Neural crest cell (in vitro differentiated cells): ENCODE data around the gene C14orf93. TPM values are rescaled to one million over a fixed set of nuclear protein-coding genes. Genes with fewer than 3 reads are reported as not detected.
"Not testable (repeated sequence)": the region's sequence is repeated elsewhere in the genome, so short reads cannot be mapped to it uniquely, and the experiment has no call there.

Experiments used
- DNase-seq: peaks from one replicate; pipeline ENCODE4 v3.0.0; 2021; ENCODE audit warnings: low read depth, mixed read lengths, low spot score
- H3K27ac Mint-ChIP-seq: one replicate; pipeline ENCODE4 v1.8.0; 2021; ENCODE audit warnings: mild to moderate bottlenecking, mixed read lengths; ENCODE audit not compliant: unreplicated experiment
- H3K27me3 Mint-ChIP-seq: 2 replicates; pipeline ENCODE4 v1.8.0; 2021; ENCODE audit warnings: low read depth, mild to moderate bottlenecking, mixed read lengths
- H3K36me3 Mint-ChIP-seq: 2 replicates; pipeline ENCODE4 v1.8.0; 2021; ENCODE audit warnings: low read depth, mild to moderate bottlenecking, mixed read lengths
- H3K4me1 Mint-ChIP-seq: 2 replicates; pipeline ENCODE4 v1.8.0; 2021; ENCODE audit warnings: mixed read lengths
- H3K4me3 Mint-ChIP-seq: one replicate; pipeline ENCODE4 v1.8.0; 2021; ENCODE audit warnings: mild to moderate bottlenecking, mixed read lengths
- H3K9me3 Mint-ChIP-seq: 2 replicates; pipeline ENCODE4 v1.8.0; 2021; ENCODE audit warnings: mixed read lengths
- CTCF ChIP-seq: fragments of 200-600 bp; sonication (generic); conservative IDR thresholded peaks from 2 replicates; pipeline ENCODE4 v1.5.0; 2021; ENCODE audit warnings: antibody characterized with exemption, mild to moderate bottlenecking
- total RNA-seq: library from RNA; stranded (reverse); gene quantifications from 2 replicates; pipeline ENCODE4 v1.2.1, GENCODE V29; 2021

The C14orf93 gene
- total RNA-seq, 1 donor from 2014 or later: 13.6 TPM

GRCh38 chr14:22972313-22972930 is 37.5 kb downstream of the C14orf93 start:
- Mint-ChIP-seq H3K4me1 (peaks cover 32% of the 10 kb centered on the region), H3K27ac (no peak overlapping the region), H3K36me3 (peaks cover 25% of the 10 kb centered on the region), H3K27me3 (no peaks in the 10 kb centered on the region), H3K9me3 (no peaks in the 10 kb centered on the region), H3K4me3 (no peak overlapping the region)
- no peak for DNase-seq
- no peak for TF ChIP-seq CTCF

DNA sequence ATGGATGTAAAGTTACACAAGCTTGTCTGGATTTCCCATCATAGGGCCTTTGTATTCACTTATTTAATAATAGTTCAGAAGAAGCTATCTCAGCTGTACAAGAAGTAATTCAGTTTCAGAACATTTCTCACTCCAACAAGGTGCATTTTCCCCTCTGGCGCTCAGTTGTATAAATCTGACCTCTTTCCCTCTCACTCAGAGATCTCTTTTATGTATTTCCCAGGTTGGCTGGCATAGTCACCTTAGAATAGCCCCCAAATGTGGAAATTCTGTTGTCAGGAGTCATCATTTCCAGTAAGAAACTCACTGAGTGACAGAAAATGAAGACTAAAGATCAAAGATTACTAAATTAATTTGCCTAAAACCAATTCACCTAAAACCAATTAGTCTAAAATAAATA is 38.8 kb downstream of the C14orf93 start:
- no peaks in the 10 kb centered on the region for H3K27me3 Mint-ChIP-seq
- H3K4me3 Mint-ChIP-seq: no peak overlapping the region
- peaks cover 22% of the 10 kb centered on the region for H3K36me3 Mint-ChIP-seq
- no peak overlapping the region for H3K27ac Mint-ChIP-seq
- H3K4me1 Mint-ChIP-seq: peaks cover 19% of the 10 kb centered on the region
- H3K9me3 Mint-ChIP-seq: no peaks in the 10 kb centered on the region
- DNase-seq: no peak
- no peak for TF ChIP-seq CTCF

- no peaks in the 10 kb centered on the region for H3K9me3 Mint-ChIP-seq
- TF ChIP-seq CTCF: no peak
- no peaks in the 10 kb centered on the region for H3K4me1 Mint-ChIP-seq
- no peak for DNase-seq
- no peaks in the 10 kb centered on the region for H3K27me3 Mint-ChIP-seq
- peaks cover 4% of the 10 kb centered on the region for H3K36me3 Mint-ChIP-seq
- H3K27ac Mint-ChIP-seq: peak overlapping the region; percentile 78
- no peak overlapping the region for H3K4me3 Mint-ChIP-seq
Measured at GRCh38 chr14:22966783-22967269, 43.1 kb downstream of the C14orf93 start.

DNA sequence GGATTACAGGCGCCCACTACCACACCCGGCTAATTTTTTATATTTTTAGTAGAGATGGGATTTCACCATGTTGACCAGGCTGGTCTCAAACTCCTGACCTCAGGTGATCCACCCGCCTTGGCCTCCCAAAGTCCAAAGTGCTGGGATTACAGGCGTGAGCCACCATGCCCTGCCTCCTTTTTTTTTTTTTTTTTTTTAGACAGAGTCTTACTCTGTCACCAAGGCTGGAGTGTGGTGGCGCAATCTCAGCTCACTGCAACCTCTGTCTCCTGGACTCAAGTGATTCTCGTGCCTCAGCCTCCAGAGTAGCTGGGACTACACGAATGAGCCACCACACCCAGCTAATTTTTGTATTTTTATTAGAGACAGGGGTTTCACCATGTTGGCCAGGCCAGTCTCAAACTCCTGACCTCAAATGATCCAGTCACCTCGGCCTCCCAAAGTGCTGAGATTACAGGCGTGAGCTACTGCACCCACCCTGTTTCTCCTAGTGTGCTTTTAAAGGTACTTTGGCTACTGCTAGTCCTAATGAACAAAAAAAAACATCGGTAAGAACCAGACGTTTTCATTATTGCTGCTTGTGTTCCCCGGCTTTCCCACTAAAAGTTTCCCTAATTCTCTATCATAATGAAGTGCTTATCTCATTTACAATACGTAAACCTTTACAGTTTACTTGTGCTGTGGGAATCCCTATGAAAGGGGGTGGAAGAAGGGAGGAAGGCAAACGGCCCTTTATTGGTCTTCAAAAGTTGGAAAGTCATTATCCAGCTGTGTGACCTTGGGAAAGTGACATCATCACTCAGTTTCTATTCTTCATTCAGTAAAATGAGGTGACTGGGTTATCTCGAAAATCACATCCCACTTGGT is 43.8 kb downstream of the C14orf93 start:
- not testable (repeated sequence) for H3K4me3 Mint-ChIP-seq, H3K27me3 Mint-ChIP-seq, H3K36me3 Mint-ChIP-seq, H3K9me3 Mint-ChIP-seq, H3K4me1 Mint-ChIP-seq, DNase-seq, H3K27ac Mint-ChIP-seq

DNA sequence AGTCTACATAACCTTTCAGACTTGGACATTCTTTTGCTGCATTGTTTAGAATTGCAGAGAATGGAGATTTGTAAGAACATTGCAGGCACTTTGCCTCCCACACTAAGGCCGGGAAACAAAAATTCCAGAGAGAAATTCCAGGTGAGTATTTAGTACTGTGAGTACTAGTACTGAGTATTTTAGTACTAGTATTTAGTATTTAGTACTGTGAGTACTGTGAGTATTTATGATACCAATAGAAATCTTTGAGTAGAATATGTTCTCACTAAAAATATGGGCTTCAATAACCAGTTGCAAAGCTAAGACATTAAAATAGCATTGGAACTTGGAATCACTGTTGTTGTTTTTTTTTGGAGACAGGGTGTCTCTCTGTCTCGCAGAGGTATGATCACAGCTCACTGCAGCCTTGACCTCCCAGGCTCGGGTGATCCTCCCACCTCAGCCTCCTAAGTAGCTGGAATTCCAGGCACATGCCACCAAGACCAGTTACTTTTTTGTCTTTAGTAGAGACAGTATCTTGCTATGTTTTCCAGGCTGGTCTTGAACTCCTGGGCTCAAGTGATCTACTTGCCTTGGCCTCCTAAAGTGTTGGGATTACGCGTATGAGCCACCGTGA is 47.8 kb downstream of the C14orf93 start:
- Mint-ChIP-seq H3K4me3 (no peak overlapping the region), H3K36me3 (no peaks in the 10 kb centered on the region), H3K27me3 (no peaks in the 10 kb centered on the region), H3K4me1 (no peaks in the 10 kb centered on the region), H3K27ac (no peak overlapping the region), H3K9me3 (no peaks in the 10 kb centered on the region)
- DNase-seq: no peak
- no peak for TF ChIP-seq CTCF
